ENCODE data around the gene TIMP3. TPM values are rescaled to one million over a fixed set of nuclear protein-coding genes. Genes with fewer than 3 reads are reported as not detected.

TIMP3 gene
- total RNA-seq = 575 and 1,670 TPM in 2 replicates

DNA sequence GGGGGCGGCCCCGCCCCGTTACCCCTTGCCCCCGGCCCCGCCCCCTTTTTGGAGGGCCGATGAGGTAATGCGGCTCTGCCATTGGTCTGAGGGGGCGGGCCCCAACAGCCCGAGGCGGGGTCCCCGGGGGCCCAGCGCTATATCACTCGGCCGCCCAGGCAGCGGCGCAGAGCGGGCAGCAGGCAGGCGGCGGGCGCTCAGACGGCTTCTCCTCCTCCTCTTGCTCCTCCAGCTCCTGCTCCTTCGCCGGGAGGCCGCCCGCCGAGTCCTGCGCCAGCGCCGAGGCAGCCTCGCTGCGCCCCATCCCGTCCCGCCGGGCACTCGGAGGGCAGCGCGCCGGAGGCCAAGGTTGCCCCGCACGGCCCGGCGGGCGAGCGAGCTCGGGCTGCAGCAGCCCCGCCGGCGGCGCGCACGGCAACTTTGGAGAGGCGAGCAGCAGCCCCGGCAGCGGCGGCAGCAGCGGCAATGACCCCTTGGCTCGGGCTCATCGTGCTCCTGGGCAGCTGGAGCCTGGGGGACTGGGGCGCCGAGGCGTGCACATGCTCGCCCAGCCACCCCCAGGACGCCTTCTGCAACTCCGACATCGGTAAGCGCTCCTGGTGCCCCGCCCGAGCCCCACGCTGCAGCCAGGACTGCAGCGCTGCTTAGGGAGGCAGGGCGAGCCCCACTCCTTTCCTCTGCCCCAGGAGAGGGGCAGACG is at the start of gene TIMP3:
Gene TIMP3 (plus strand): TSS at position 169 of the 700 bp plus-strand sequence. CDS start 297 bp downstream, at position 466.

Measured in placental epithelial cell (primary cell).